GM10266 (cell line): ENCODE results near the gene CRTC1.

Experiments
- DNase-seq: peaks from one replicate; pipeline ENCODE4 v3.0.0; 2012; ENCODE audit errors: extremely low spot score
- TF ChIP-seq, protein P1 (sequence below): IDR thresholded peaks from 2 replicates; pipeline ENCODE4 v1.5.1; 2012; ENCODE audit warnings: mild to moderate bottlenecking, low read depth; ENCODE audit not compliant: control insufficient read depth, insufficient read depth; ENCODE audit errors: missing control alignments

Gene CRTC1

DNA sequence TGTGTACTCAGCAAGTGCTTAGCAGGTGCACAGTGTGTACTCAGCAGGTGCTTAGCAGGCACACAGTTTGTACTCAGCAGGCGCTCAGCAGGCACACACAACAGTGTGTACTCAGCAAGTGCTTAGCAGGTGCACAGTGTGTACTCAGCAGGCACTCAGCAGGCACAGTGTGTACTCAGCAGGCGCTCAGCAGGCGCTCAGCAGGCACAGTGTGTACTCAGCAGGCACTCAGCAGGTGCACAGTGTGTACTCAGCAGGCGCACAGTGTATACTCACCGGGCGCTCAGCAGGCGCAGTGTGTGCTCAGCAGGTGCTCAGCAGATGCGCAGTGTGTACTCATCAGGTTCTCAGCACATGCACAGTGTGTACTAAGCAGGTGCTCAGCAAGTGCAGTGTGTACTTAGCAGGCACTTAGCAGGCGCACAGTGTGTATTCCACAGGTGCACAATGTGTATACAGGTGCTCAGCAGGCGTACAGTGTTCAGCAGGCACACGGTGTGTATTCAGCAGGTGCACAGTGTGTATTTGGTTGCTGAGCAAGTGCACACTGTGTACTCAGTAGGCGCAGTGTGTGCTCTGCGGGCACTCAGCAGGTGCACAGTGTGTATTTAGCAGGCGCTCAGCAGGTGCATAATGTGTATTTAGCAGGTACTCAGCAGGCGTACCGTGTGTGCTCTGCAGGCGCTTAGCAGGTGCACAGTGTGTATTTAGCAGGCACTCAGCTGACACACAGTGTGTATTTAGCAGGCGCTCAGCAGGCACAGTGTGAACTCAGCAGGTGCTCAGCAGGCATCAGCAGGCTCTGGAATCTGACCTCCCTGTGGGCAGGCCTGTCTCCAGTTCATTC lies 15.1 kb downstream of the CRTC1 start:
- DNase-seq: no peak
- TF ChIP-seq, protein P1, sequence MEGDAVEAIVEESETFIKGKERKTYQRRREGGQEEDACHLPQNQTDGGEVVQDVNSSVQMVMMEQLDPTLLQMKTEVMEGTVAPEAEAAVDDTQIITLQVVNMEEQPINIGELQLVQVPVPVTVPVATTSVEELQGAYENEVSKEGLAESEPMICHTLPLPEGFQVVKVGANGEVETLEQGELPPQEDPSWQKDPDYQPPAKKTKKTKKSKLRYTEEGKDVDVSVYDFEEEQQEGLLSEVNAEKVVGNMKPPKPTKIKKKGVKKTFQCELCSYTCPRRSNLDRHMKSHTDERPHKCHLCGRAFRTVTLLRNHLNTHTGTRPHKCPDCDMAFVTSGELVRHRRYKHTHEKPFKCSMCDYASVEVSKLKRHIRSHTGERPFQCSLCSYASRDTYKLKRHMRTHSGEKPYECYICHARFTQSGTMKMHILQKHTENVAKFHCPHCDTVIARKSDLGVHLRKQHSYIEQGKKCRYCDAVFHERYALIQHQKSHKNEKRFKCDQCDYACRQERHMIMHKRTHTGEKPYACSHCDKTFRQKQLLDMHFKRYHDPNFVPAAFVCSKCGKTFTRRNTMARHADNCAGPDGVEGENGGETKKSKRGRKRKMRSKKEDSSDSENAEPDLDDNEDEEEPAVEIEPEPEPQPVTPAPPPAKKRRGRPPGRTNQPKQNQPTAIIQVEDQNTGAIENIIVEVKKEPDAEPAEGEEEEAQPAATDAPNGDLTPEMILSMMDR: no peak

DNA sequence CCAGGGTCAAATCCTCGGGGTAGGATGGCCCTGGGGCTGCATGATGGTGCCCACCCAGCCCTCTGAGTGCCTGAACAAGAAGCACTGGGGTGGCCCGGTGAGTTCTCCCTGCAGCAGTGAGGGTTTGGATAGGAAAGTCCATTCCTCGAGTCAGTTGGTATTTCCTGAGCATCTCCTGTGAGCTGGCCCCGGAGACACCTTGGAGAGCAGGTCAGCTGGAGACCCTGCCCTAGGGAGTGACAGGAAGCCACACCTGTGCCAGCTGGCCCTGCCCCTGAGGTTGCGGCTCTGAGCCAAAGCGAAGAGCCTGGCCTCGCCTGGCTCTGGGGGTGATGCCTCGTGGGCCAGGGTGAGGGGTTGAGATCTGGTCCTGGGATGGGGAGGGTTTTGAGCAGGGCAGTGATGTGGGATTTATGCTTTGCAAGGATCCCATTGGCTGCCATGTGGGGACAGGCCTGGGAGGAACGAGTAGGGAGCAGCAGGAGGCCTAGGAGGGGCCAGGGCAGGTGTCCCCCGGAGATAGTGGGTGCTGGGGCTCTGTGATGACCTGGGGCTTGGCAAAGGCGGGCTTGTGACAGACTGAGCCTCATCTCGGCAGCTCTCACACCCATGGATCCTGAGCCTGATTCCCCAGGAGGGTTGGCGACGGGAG lies 16.0 kb downstream of the CRTC1 start:
- TF ChIP-seq, protein P1: no peak
- no peak for DNase-seq

DNA sequence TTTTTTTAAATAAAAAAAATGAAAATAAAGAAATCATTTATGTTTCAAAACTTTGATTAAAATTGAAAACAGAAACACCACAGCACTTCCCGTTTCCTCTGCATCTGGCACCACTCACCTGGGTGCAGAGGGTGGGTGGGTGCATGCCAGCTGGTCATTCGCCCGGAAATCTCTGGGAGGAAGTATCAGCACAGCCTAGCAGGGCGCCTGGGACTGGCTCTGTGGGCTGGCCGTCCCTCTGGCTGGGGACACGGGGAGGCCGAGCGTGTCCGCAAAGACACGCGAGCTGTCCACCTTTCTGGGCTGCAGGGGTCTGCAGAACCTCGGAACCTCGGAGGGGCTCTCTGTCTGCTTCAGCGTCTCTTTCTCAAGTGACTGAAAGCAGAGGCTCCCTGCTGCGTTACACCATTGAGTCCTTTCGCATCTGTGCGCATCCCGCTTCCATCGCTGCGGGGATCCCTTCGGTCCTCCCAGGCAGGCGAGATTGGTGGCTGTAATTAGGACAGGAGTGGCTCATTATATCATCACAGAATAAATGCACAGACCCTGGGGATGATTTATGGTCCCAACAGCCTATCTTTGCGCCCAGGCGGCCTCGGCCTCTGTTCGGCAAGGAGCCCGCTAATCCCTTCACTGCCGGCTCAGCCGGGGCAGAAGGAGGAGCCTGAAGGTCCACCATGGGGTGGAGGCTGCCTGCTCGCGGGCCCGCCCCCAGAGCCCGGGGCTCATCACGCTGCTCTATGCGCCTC lies 17.2 kb downstream of the CRTC1 start:
- DNase-seq: peak; percentile 81
- TF ChIP-seq, protein P1: no peak

DNA sequence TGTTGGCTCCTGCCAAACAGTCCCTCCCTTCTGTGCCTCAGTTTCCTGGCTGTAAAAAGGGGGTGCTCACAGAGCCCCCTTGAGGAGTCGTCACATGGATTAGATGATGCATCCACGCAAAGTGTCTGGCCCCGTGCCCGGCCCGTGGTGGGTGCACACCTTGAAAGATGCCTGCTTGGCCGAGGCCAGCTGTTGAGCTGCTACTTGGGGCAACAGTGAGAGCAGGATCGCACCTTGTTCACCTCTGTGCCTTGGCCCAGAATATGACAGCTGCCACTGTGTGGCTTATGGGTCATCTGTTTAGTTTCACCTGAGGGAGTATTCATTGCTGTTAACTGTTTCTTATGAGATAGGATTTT lies 17.7 kb downstream of the CRTC1 start:
- TF ChIP-seq, protein P1: no peak
- DNase-seq: no peak

DNA sequence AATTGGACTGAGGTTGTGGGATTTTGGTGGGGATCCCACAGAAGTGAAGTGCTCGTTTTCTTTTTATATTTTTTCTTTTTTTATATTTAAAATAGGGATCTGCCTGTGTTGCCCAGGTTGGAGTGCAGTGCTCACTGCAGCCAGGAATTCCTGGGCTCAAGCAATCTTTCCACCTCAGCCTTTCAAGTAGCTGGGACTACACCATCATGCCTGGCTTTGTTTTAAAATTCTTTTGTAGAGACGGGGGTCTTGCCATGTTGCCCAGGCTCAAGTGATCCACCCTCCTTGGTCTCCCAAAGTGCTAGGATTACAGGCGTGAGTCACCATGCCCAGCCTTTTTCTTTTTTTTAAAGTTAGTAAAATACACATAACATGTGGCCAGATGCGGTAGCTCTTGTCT lies 20.6 kb downstream of the CRTC1 start:
- TF ChIP-seq, protein P1: no peak
- DNase-seq: no peak

DNA sequence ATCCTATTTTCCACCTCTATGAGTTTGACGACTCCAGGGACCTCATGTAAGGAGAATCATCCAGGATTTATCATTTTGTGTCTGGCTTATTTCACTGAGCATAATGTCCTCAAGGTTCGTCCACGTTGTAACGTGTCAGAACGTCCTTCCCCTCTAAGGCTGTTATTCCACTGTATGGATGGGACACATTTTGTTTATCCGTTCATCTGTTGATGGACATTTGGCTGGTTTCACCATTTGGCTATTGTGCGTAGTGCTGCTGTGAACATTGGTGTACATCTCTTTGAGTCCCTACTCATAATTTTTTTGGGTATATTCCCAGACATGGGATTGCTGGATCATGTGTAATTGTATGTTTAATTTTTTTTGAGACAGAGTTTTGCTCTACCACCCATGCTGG lies 21.5 kb downstream of the CRTC1 start:
- TF ChIP-seq, protein P1: no peak
- no peak for DNase-seq
